Fibroblast of skin of left biceps (primary cell): Measurements from ENCODE around the gene RCE1.
A peak's percentile ranks its signal among the peaks of the same experiment; 100 is the strongest.

Source experiments
- DNase-seq, 2 experiments: peaks; one replicate each; pipeline ENCODE4 v3.0.0-alpha.2; 2013; ENCODE audit warnings: low read depth in 2 of 2

The RCE1 gene

DNA sequence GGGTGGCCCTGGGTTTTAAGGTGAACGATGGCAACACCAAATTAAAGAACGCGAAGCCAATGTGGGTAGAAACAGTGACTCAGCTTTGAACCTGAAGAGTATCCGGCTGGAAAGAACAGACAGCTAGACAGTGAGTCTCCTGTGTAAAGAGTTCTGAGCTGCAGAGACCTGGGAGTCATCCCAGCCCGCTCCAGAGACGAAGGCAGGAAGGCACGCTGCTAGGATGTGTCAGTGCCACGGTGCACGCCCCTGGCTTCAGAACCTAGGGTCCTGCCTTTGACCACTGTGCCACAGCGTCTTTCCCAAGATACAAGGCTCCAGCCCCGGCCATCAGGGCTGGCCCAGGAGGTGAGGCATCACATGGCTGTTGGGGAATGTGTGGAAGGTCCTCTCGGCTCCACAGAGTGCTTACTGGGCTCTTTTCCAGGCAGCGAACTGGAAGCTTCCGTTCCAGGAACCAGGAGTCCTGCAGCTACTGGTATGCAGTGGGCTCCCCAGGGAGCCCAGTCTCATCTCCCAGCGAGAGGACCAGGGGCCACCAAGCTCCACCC, 43.5 kb downstream of the RCE1 start:
- DNase-seq, result no peak

- DNase-seq, result no peak
Observed at GRCh38 chr11:66887526-66887925, 44.3 kb downstream of the RCE1 start.

- no peak for DNase-seq
Observed at GRCh38 chr11:66888282-66888681, 45.0 kb downstream of the RCE1 start.

DNA sequence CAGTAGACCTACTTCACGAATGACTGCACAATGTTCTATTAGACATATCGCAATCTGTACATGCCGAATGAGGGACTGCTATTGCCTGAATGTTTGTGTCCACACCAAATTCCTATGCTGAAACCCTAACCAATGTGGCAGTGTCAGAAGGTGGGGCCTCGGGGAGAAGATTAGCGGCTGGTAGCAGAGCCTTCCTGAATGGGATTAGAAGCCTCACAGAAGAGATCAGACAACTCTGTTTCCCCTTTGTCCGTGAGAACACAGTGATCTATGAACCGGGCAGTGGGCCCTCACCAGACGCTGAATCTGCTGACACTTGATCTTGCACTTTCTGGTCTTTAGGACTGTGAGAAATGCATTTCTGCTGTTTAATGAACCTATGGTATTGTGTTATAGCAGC, 46.7 kb downstream of the RCE1 start:
- DNase-seq, result no peak

GRCh38 chr11:66891851-66892660, 48.8 kb downstream of the RCE1 start:
- peak; percentile 40 to 45 for DNase-seq

DNA sequence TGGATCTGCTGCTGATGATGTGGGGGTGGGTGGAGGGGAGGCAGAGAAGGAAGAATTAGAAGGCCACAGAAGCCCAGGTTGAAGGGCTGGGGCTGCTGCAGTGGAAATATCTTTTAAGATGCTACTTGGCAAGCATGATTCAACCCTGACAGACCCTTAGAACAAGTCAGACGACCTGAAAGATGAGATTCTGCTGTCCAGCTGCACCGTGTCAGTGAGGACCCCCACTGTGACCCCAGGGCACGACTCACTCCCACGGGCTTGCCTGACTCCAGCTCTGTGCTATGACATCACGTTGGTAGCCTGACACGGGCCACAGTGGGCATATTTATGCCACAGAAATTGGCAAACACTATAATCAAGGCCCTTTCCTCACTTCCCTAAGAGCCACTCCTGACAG, 49.7 kb downstream of the RCE1 start:
- no peak for DNase-seq

- no peak for DNase-seq
Observed at GRCh38 chr11:66894141-66894540, 50.9 kb downstream of the RCE1 start.
